WI38 (cell line): ENCODE results near the gene SIRPG.
"Not testable (repeated sequence)": the region's sequence is repeated elsewhere in the genome, so short reads cannot be mapped to it uniquely, and the experiment has no call there.

Experiments used
- H3K4me3 ChIP-seq: 2 replicates; pipeline ENCODE4 v1.5.1; 2011; ENCODE audit warnings: low read depth, mild to moderate bottlenecking, control low read depth, low read length
- CTCF ChIP-seq: IDR thresholded peaks from 2 replicates; pipeline ENCODE4 v1.5.1; 2012; ENCODE audit warnings: low read depth, mild to moderate bottlenecking, control low read depth, low read length

Gene SIRPG

GRCh38 chr20:1646975-1647431 is 10.6 kb downstream of the SIRPG start:
- H3K4me3 ChIP-seq = no peak overlapping the region

GRCh38 chr20:1644101-1644962 is 13.2 kb downstream of the SIRPG start:
- H3K4me3 ChIP-seq = no peak overlapping the region
- no peak for TF ChIP-seq CTCF

More at GRCh38 chr20:1646975-1647431, 10.6 kb downstream of the SIRPG start:
- no peak for TF ChIP-seq CTCF

GRCh38 chr20:1638643-1639042 is 18.9 kb downstream of the SIRPG start:
- not testable (repeated sequence) for H3K4me3 ChIP-seq

- H3K4me3 ChIP-seq = no peak overlapping the region
- TF ChIP-seq CTCF = no peak
Observed at GRCh38 chr20:1637755-1638154, 19.8 kb downstream of the SIRPG start.

GRCh38 chr20:1637226-1637625 is 20.4 kb downstream of the SIRPG start:
- no peak overlapping the region for H3K4me3 ChIP-seq
- no peak for TF ChIP-seq CTCF

GRCh38 chr20:1636621-1637020 is 21.0 kb downstream of the SIRPG start:
- H3K4me3 ChIP-seq = no peak overlapping the region
- no peak for TF ChIP-seq CTCF

GRCh38 chr20:1635291-1635979 is 22.1 kb downstream of the SIRPG start:
- H3K4me3 ChIP-seq = no peak overlapping the region
- TF ChIP-seq CTCF = no peak
